Ishikawa (cell line): ENCODE results near the gene MAIP1.

Source experiments
- NFIC ChIP-seq: IDR thresholded peaks from 2 replicates; pipeline ENCODE4 v1.6.1; 2012
- RAD21 ChIP-seq: IDR thresholded peaks from 2 replicates; pipeline ENCODE4 v1.6.1; 2012; ENCODE audit warnings: low read depth
- ZBTB7A ChIP-seq: IDR thresholded peaks from 2 replicates; pipeline ENCODE4 v1.6.1; 2012; ENCODE audit warnings: low read depth

DNA sequence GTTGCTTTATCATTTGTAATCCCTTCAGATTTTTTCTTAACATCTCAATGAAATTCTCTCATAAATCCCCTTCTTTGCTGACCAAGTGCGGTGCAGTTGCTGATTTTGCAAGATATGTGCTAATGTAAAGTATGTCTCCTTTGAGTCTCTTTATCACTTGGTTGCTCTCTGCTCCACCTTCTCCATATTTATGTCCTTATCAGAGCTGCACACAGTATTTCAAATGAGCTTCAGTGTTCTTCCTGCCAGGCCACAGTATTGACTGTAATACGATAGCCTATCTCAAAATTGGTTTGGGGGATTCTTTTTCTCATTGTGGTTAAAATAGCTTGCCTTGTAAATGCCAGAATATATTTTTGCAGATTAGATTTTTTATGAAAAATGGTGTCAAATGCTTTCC, 32.2 kb downstream of the MAIP1 start:
- TF ChIP-seq ZBTB7A (no peak), RAD21 (no peak), NFIC (no peak)
